Inflammatory macrophage (primary cell): Measurements from ENCODE around the gene RENBP.
"Not testable (repeated sequence)": the region's sequence is repeated elsewhere in the genome, so short reads cannot be mapped to it uniquely, and the experiment has no call there.

Source experiments
- DNase-seq, 2 donors: peaks; one replicate each; pipeline ENCODE4 v3.0.0-alpha.2; 2020 to 2022
- total RNA-seq, 18 experiments: gene quantifications; one replicate each; lab custom pipeline; 2026; ENCODE audit warnings: mixed read lengths in 6 of 18, inconsistent platforms in 2 of 18; lab: John Stamatoyannopoulos, UW

RENBP gene
- total RNA-seq = 15.2 to 127 (median 54.3) reads per million in 18 experiments

GRCh38 chrX:153944140-153944799 lies at the start of gene RENBP:
Gene RENBP, minus strand, starts transcription at chrX:153944643. Its CDS starts 33 bp downstream, at chrX:153944610.
- DNase-seq = peak; percentile 62 to 74

- DNase-seq = no peak
Measured at GRCh38 chrX:153993978-153994377, 49.5 kb upstream of the RENBP start.

- no peak for DNase-seq
Measured at GRCh38 chrX:153993079-153993478, 48.6 kb upstream of the RENBP start.

GRCh38 chrX:153992180-153992579 lies 47.7 kb upstream of the RENBP start:
- DNase-seq = peak; percentile 38 to 39

- DNase-seq = no peak
Measured at GRCh38 chrX:153991013-153991580, 46.7 kb upstream of the RENBP start.

- DNase-seq = no peak
Measured at GRCh38 chrX:153989973-153990655, 45.7 kb upstream of the RENBP start.

GRCh38 chrX:153988493-153988892 lies 44.0 kb upstream of the RENBP start:
- no peak for DNase-seq

- DNase-seq = peak in 1 of 2 donors; percentile 50
Measured at GRCh38 chrX:153984351-153985178, 40.1 kb upstream of the RENBP start.

GRCh38 chrX:153983321-153983801 lies 38.9 kb upstream of the RENBP start:
- peak; percentile 66 to 70 for DNase-seq

- peak; percentile 82 to 86 for DNase-seq
Measured at GRCh38 chrX:153981771-153982533, 37.5 kb upstream of the RENBP start.

- DNase-seq = no peak
Measured at GRCh38 chrX:153981231-153981630, 36.8 kb upstream of the RENBP start.

GRCh38 chrX:153980394-153980793 lies 36.0 kb upstream of the RENBP start:
- not testable (repeated sequence) for DNase-seq

- DNase-seq = peak in 1 of 2 donors; percentile 40
Measured at GRCh38 chrX:153974726-153975286, 30.4 kb upstream of the RENBP start.

- peak; percentile 51 to 65 for DNase-seq
Measured at GRCh38 chrX:153974003-153974725, 29.7 kb upstream of the RENBP start.

GRCh38 chrX:153973127-153974002 lies 28.9 kb upstream of the RENBP start:
- DNase-seq = no peak

GRCh38 chrX:153972368-153973126 lies 28.1 kb upstream of the RENBP start, which contains the start of gene TMEM187:
Gene TMEM187, plus strand, starts transcription at chrX:153972754. Its CDS starts 9,309 bp downstream, at chrX:153982063.
- peak; percentile 80 to 90 for DNase-seq

- DNase-seq = peak; percentile 86 to 91
Measured at GRCh38 chrX:153971450-153972367, 27.3 kb upstream of the RENBP start, which contains the start of gene HCFC1. Gene HCFC1, minus strand, starts transcription at chrX:153971818. Its CDS starts 978 bp downstream, at chrX:153970840.

GRCh38 chrX:153971124-153971449 lies 26.6 kb upstream of the RENBP start:
- peak; percentile 86 to 87 for DNase-seq
